Measurements from ENCODE around the gene ST6GALNAC4.
A peak's percentile ranks its signal among the peaks of the same experiment; 100 is the strongest.

GRCh38 chr9:127916720-127917581, at the start of gene ST6GALNAC4:
- TF ChIP-seq POLR2A (IDR thresholded peaks at IDR 0.05; ENCODE audit: low read depth, low read length) = peak; percentile 74
- peak; percentile 72 for TF ChIP-seq POLR2AphosphoS5 (IDR thresholded peaks at IDR 0.05; ENCODE audit: low read depth, low read length)
- peak; percentile 47; the same call in 1 of the 2 replicates for TF ChIP-seq TAF1 (IDR thresholded peaks at IDR 0.05; ENCODE audit: low read depth, low read length)
